ENCODE measurements around the gene DYSF.

Gene DYSF

DNA sequence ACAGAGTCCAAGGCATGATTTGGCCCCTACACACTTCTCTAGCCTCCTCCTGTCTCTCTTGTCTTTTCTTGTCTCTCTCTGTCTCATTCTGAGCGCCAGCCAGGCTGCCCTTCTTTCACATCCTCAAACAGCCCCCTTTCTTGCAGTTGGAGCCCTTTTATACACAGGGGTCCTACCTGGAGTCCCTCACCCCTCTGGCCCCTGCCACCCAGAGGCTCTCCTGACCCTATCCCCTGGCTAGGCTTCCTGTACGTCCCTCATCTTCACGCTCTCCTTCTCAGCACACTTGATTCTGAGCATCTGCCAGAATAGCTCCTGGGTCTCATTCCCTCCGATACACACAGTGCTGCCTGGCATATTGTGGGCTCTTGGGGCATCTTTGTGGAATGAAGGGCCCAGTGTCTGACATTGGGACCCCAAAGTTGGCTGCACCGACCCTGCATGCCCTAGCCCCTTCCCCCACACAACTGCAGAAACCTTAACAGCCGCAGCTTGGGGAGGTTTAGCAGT, 261.9 kb downstream of the DYSF start:
- no peak for DNase-seq

DNA sequence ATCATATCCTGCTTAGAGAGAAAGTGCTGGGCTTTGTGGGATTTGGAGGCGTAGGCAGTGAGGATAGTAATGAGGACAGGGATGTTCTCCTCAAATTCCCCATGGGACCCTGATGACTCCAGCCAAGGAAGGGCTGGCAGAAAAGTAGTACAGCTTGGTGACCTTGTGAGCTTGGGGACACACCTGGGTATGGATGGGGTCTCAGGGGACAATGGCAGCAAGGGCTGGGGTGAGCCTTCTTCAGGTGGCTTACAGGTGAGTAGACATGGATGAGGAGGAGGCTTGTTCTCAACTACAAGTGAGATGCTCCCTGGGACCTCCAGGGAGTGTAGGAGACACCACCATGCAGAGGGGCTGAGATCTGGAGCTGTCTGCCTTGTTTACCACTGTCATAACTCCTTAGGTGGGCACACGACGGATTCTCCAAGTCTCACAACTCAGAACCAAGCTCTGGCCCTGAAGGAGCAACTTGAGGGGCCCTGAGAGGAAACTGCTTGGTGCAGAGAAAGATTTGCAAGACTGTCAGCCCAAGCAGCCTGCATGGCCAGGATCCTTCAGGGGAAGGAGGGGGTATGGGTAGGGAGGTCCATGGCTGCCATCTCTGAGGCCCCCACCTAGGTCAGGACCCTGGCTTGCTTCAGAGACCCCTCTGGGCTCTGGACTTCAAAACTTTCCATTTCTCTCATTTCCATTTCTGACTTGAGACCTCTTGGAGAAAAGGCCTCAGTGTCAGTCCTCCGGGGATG, 262.8 kb downstream of the DYSF start:
- no peak for DNase-seq

DNA sequence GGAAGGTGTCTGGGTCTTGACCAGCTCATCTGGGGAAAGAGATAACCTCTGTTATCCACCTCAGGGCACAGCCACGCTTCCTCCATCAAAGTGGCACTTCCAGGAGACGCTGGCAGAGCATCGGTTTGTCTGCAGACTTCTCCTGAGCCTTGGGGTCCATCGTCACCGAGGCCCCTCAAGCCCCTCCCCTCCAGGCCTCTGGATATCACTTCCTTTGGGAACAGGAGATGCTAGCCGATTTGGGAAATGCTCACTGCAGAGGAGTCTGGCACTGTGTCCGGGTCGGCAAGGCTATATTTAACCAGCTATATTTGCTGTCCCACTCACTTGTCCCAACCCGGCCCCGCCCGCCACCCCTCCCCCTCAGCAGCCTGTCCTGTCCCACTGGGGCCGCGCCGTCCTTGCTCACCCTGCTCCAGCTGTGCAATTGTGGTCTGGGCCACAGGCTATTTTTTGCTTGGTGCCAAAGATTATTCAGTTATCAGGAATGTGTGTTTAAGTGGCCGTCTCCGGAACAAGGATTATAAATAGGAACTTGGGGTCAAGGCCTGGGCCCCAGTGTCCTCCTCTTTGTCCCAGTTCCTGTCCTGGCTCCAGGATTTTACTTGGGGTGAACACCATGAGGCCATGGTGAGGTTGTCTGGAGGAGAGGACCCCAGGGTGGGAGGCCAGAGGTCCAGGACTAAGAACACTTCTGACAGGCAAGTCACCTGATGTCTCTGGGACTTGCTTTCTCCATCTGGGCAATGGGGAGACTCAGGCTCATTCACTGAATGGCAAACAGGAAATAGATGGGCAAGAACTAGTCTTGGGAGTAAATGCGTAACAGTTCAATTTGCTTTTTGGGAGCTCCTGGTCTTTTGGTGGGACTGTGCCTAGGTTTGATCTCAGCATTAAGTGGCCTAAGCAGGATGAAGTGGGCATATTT, 263.6 kb downstream of the DYSF start:
- DNase-seq: no peak

DNA sequence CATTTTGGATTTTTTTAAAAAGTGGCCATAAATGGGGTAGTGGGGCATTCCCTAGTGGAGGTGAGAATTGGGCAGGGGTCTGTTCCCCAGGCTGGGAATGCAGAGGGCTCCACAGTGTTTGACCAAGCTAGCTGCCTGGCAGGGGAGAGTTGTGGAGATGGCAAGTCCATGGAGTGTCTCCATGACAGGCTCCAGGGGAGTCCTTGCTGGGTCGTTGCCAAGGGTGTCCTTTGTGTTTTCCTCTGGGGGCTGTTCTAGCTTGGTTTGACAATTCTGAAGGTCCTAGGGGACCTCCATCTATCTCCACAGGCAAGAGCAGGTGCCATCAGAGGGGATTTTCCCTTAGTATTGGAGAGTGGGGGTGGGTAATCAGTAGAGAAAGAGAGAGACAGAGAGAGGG, 265.3 kb downstream of the DYSF start:
- DNase-seq: no peak

DNA sequence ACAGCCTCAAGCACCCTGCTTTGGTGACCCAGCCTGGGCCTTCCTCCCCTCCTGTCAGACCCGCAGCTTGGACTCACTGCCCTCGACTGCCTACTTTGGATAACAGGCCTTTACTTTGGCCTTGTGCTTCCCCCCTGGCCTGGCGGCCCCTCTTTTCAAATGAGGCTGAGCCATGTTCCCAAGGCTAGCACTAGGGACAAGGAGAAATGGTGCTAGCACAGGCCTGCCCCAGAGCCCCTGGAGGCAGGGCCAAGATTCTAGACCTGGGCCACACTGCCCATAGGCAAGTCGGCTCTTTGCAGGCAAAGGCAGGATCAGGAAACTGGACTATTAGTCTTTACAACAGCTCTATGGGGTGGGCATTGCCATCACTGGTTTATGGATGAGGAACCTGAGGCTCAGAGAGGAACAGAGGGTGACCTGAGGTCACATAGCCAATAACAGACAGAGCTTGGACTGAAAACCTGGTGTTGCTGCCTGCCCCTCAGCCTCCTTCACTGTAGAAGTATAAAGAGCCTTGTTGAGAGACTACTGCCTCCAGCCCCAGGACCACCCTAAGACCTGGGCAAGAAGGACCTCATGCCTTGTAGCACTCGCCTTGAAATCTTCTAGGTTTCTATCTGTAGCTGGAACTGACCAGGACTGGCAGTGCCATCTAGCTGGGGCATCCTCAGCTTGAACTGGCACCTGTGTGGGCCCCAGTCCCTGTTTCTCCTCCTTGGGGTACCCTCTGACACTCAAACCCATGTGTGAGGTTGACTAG, 266.3 kb downstream of the DYSF start:
- DNase-seq: no peak

DNA sequence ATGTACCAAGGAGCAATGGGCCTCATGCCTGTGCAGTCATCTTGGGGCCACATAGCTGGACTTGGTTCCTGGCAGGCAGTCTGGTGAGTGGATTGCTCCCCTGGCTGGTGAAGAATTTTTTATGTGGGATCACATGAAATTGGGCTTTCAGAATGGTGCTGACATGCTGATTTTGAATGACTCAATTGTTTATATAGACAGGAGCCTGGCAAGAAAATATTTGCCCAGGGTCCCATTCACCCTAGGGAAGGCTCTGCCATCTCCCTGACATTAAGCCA, 266.9 kb downstream of the DYSF start:
- no peak for DNase-seq

DNA sequence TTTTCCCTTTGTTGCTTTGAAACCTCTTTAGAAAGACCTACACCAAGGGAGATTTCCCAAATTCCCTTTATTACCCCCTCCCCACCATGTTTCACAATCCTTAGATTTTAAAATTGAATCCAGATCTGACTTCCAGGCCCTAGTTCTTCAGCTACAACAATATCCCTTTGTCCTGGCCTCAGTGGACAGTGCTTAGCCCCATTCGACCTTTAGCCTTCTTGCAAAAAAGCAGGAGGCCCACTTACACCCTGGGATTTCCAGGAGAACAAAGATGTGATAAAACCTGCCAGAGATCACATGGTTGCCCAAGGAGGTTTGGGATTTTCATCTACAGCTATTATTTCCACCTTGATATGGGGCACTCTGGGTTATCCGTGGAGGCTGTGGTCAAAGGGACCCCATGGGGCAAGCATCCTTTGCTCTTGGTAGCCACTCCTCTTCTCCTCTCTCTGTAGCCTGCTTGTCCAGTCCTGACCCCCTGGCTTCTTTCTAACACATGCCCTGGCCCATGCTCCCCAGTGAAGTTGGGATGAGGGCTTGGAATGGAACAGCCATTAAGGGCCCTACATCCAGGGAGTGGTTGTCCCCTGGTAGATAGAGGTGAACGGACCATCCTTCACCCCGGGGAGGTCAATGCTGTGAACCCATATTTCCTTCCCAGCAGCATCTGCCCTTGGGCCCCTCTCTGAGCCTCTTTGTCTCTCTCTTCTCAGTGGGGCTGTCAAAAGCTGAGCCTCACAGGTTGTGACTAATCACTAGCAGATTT, 267.4 kb downstream of the DYSF start:
- no peak for DNase-seq

DNA sequence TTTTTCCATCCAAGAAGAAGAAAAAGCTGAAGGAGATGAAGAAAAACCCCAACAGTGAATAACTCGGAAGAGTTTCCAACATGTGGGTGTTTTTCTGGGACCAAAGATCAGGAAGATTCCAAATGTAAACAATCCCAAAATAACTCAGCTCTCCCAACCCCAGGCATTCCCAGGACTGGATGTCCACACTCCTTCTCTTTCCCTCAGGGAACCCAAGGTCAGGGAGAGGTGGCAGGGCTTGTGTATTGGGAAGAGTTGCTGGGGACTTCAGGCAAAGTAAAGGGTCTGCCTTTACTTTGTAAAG, 268.0 kb downstream of the DYSF start:
- no peak for DNase-seq

DNA sequence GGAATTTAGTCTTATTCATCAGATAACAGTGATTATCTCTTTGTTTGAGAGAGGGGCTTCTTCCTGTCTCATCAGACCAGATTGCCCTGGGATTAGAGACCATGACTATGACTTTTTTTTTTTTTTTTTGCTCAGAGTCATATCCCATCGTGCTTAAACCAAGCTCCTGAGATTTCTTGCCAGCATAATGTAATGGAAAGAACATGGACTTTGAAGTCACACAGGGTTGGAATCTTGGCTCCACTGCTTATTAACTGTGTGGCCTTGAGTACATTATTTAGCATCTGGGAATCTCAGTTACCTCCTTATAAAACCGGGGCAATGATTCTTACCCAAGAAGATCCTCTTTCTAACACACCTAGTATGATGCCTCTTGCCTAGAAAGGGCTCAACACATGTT, 268.3 kb downstream of the DYSF start:
- no peak for DNase-seq

DNA sequence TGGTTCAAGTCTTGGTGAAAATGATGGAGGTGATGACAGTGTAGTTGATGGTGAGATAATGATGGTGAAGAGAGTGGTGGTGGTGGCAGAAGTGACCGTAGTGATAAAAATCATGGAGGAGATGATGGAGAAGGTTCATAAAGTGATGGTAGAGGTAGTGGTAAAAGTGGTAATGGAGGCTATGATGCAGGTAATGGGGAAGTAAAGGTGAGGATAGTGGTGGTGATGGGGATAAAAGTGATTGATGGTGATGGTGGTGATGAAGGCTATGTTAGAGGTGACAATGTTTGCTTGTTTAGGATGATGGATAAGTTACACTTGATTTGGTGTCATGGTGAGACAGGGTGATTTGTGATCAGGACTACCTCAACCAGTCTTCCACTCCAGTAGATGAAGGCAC, 268.9 kb downstream of the DYSF start:
- DNase-seq: no peak

DNA sequence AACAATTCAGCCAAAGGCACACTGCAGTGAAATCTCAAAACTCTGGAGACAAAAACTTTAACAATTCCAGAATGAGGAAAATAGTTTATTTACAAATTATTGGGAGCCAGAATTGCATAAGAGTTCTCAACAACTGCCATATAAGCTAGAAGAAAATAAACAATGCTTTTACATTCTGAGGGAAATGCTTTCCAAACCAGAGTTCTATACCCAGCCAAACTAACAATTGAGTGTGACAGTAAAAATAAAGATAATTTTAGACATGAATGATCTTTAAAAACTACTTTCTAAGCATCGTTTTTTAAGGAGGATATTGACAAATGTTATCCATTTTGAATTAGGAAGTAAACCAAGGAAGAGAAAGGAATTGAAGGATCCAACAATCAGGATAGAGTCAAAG, 271.4 kb downstream of the DYSF start:
- DNase-seq: no peak

DNA sequence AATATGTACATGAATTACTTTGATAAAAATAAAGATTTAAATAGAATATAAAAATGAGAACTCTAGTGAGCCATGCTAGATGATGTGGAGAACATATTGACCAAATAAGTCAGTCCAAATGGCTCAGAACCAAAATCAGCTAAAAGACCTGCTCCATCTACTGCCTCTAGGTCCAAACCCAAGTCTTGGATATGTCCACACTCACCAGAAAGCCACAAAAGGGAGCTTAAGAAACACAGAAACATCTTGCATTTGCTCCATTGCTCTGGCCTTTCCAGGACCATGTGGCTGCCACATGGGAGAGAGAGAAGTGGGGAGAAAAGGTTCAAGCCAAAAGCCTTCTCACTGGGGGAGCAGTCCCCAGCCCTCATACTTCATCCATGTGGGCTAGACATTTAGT, 272.5 kb downstream of the DYSF start:
- DNase-seq: no peak

DNA sequence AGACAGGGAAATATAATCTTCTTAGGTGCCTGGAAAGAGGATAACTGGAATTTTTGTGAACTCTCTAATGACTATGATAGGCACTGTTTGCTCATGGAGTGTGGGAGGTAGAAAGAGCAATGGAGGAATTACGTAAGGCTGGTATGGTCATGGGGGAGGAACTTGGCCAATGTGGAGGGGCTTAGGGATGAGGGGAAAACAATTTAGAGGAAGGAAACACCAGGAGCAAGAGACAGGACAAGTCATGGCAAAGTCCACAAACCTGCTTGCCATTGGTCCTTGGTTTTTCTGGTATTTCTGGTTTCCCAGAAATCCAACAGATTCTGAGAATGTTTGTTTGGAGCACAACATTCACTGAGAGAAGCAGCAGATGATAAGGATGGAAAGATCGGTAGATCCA, 274.2 kb downstream of the DYSF start:
- no peak for DNase-seq

DNA sequence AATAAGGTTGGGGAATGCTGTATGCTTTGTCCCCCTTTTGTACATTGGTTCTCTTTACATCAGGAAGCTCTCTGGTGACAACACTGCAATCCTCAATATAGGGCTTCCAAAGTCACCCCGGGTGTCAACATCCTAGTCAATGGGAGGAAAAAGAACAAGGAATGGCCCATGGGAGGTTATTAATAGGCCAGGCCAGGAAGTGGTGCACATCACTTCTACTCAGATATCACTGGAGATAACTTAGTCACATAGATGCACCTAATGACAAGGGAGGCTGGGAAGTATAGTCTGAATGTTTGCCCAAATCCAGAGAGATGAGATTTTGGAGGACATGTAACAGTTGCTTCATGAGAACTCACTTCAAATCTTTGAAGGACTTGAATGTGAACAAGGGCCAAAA, 274.7 kb downstream of the DYSF start:
- DNase-seq: no peak

DNA sequence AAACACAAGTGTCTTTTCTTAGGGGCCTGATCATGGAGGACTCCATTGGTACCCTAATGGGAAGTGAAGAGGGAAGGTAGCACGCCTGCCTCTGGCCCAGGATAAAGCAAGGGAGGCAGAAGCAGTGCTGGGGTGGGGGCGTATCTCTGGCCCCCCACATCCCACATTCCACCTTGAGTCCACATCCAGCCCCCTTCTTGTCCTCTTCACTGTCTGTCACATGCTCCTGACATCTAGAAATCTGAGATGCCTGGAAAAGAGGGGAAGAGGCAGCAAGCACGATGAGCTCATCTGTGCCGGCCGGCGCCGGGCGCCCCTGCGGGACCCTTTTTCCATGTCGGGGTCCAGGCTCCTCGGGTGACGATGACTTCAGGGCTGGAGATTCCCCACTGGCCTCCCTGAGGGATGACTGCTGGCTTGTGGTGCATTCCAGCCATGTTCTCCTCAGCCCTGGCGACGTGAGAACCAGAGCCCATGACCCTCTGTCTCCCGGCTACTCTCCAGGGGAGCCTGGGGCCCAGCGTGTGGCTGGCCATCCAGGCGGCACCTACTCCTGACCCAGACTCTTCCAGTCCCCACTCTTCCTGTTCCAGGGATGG, 277.5 kb downstream of the DYSF start:
- no peak for DNase-seq

DNA sequence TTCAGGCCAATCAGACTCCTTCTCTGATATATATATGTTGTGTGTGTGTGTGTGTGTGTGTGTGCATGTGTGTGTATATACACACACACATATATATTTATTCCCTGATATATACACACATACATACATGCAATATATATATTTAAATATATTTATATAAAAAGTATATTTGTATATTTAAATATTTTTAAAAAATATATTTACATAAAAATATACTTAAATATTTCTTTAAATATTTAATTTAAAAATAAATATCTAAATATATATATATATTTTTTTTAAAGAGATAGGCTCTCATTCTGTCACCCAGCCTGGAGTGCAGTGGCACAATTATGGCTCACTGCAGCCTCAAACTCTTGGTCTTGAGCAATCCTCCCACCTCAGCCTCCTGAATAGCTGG, 281.3 kb downstream of the DYSF start:
- no peak for DNase-seq

DNA sequence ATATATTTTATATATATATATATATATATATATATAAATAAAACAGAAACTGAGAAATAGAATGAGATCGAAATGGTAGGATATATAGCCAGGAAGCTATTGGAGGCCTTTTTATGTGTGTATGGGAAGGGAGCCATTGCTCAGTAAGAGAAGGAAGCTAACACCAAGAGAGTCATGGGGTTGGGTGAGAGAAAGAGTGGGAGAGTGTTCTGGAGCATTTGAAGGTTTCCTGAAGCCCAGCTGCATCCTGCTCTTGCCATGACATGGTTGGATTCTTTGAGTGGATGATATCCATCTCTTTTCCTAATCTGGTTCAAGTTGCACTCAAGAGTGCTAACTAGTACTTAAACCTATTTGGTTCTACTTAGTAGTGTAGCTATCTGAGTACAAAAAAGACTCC, 282.3 kb downstream of the DYSF start:
- no peak for DNase-seq
